ENCODE results near the gene SLC25A27.
"Not testable (repeated sequence)": the region's sequence is repeated elsewhere in the genome, so short reads cannot be mapped to it uniquely, and the experiment has no call there.

Gene SLC25A27

DNA sequence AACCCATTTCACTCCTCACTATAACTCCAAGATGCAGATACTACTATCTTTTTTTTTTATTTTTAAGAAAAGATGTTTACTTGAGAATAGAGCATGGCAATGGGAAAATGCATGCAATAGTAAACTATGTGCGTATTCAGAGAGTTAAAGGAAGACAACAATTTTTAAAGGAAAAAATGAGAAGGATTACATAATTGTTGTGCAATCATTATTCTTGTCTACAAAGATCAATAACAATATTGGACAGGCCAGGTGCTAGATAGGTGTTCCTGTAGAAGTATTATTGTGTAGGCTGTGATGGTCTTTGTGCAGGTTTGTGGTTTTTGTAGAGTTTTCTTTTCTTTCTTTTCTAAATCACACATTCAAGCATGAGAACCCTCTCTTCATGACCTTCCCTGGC, 20.7 kb upstream of the SLC25A27 start:
- no peak overlapping the region for H3K9ac ChIP-seq (ENCODE audit: low read depth, low read length)
- H3K36me3 ChIP-seq (ENCODE audit: control insufficient read depth, insufficient read depth, low read length) = no peaks in the 10 kb centered on the region
- no peaks in the 10 kb centered on the region for H3K4me1 ChIP-seq (ENCODE audit: control insufficient read depth, insufficient read depth, low read length)
- no peaks in the 10 kb centered on the region for H3K9me3 ChIP-seq (ENCODE audit: control insufficient read depth, insufficient read depth, low read length)
- H3K27me3 ChIP-seq (ENCODE audit: control insufficient read depth, insufficient read depth, low read length) = no peaks in the 10 kb centered on the region
- no peak overlapping the region for H3K4me3 ChIP-seq (ENCODE audit: low read depth, low read length)

GRCh38 chr6:46635462-46635861, 17.3 kb upstream of the SLC25A27 start:
- Histone ChIP-seq H3K9ac (ENCODE audit: low read depth, low read length) (no peak overlapping the region), H3K36me3 (ENCODE audit: control insufficient read depth, insufficient read depth, low read length) (no peaks in the 10 kb centered on the region), H3K4me3 (ENCODE audit: low read depth, low read length) (no peak overlapping the region), H3K4me1 (ENCODE audit: control insufficient read depth, insufficient read depth, low read length) (no peaks in the 10 kb centered on the region), H3K27me3 (ENCODE audit: control insufficient read depth, insufficient read depth, low read length) (no peaks in the 10 kb centered on the region), H3K9me3 (ENCODE audit: control insufficient read depth, insufficient read depth, low read length) (no peaks in the 10 kb centered on the region)

- Histone ChIP-seq H3K9ac (ENCODE audit: low read depth, low read length) (no peak overlapping the region), H3K4me1 (ENCODE audit: control insufficient read depth, insufficient read depth, low read length) (no peaks in the 10 kb centered on the region), H3K9me3 (ENCODE audit: control insufficient read depth, insufficient read depth, low read length) (no peaks in the 10 kb centered on the region), H3K36me3 (ENCODE audit: control insufficient read depth, insufficient read depth, low read length) (no peaks in the 10 kb centered on the region), H3K4me3 (ENCODE audit: low read depth, low read length) (no peak overlapping the region), H3K27me3 (ENCODE audit: control insufficient read depth, insufficient read depth, low read length) (no peaks in the 10 kb centered on the region)
Measured at GRCh38 chr6:46637145-46637544, 15.6 kb upstream of the SLC25A27 start.

- H3K4me3 ChIP-seq (ENCODE audit: low read depth, low read length) = no peak overlapping the region
Measured at GRCh38 chr6:46637933-46638332, 14.8 kb upstream of the SLC25A27 start.

GRCh38 chr6:46638650-46639049, 14.1 kb upstream of the SLC25A27 start:
- no peaks in the 10 kb centered on the region for H3K27me3 ChIP-seq (ENCODE audit: control insufficient read depth, insufficient read depth, low read length)
- no peaks in the 10 kb centered on the region for H3K36me3 ChIP-seq (ENCODE audit: control insufficient read depth, insufficient read depth, low read length)
- no peak overlapping the region for H3K9ac ChIP-seq (ENCODE audit: low read depth, low read length)
- no peaks in the 10 kb centered on the region for H3K9me3 ChIP-seq (ENCODE audit: control insufficient read depth, insufficient read depth, low read length)
- no peaks in the 10 kb centered on the region for H3K4me1 ChIP-seq (ENCODE audit: control insufficient read depth, insufficient read depth, low read length)
- no peak overlapping the region for H3K4me3 ChIP-seq (ENCODE audit: low read depth, low read length)

More at GRCh38 chr6:46637933-46638332, 14.8 kb upstream of the SLC25A27 start:
- Histone ChIP-seq H3K36me3 (ENCODE audit: control insufficient read depth, insufficient read depth, low read length) (no peaks in the 10 kb centered on the region), H3K9ac (ENCODE audit: low read depth, low read length) (no peak overlapping the region), H3K4me1 (ENCODE audit: control insufficient read depth, insufficient read depth, low read length) (no peaks in the 10 kb centered on the region), H3K9me3 (ENCODE audit: control insufficient read depth, insufficient read depth, low read length) (no peaks in the 10 kb centered on the region), H3K27me3 (ENCODE audit: control insufficient read depth, insufficient read depth, low read length) (no peaks in the 10 kb centered on the region)

DNA sequence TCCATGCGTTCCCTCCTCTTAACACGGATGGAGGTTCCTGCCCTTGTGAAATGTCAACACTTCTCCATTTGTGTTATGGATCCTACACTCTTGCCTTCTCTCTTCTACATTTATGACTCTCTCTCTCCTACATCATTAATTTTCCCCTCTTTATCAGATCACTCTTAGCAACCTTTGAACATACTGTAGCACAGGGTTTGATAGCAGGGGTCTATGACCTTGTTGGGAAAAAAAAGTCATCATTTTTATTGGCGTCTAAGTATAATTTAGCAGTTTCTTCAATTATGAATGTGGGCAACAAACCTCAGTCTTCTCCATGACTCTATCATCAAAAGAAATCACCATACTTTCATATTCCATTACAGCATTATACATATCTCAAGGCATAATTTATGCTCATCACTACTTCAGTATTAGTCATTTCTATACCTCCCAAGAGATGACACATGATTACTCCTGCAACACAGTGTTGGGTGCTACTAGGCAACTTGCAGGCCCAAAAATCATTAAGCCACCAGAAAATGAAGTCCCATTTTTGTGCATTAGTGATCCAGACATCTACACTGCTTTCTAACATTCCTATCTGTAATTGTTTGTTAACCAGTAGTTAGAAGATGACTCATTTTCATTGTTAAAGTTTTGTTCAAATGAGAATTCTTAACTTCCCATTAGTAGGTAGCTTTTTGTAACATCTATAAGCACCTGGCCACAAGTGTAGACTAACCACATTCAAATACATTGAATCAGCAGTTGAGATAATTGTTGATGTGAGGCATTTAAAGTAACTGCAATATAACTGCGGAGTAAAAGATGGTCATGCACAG, 9.6 kb upstream of the SLC25A27 start:
- Histone ChIP-seq H3K4me3 (ENCODE audit: low read depth, low read length) (no peak overlapping the region), H3K27me3 (ENCODE audit: control insufficient read depth, insufficient read depth, low read length) (no peaks in the 10 kb centered on the region), H3K9me3 (ENCODE audit: control insufficient read depth, insufficient read depth, low read length) (no peaks in the 10 kb centered on the region), H3K36me3 (ENCODE audit: control insufficient read depth, insufficient read depth, low read length) (no peaks in the 10 kb centered on the region), H3K9ac (ENCODE audit: low read depth, low read length) (no peak overlapping the region), H3K4me1 (ENCODE audit: control insufficient read depth, insufficient read depth, low read length) (no peaks in the 10 kb centered on the region)

DNA sequence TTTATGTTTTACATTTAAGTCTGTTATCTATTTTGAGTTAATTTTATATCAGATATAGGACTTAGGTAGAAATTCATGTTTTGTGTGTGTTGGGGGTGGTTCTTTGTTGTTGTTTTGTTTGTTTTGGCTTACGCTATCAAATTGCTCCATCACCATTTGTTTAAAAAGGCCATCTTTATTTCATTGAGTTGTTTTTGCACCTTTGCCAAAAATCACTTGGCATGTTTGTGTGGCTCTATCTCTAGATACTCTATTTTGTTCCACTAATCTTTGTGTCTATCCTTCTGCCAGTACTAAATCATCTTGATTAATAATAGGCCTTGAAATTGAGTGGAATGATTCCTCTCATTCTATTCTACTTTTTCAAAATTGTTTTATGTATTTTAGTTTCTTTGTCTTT, 7.5 kb upstream of the SLC25A27 start:
- Histone ChIP-seq H3K9ac (ENCODE audit: low read depth, low read length) (no peak overlapping the region), H3K36me3 (ENCODE audit: control insufficient read depth, insufficient read depth, low read length) (no peaks in the 10 kb centered on the region), H3K27me3 (ENCODE audit: control insufficient read depth, insufficient read depth, low read length) (no peaks in the 10 kb centered on the region), H3K9me3 (ENCODE audit: control insufficient read depth, insufficient read depth, low read length) (no peaks in the 10 kb centered on the region), H3K4me1 (ENCODE audit: control insufficient read depth, insufficient read depth, low read length) (no peaks in the 10 kb centered on the region), H3K4me3 (ENCODE audit: low read depth, low read length) (no peak overlapping the region)

GRCh38 chr6:46648108-46648507, 4.7 kb upstream of the SLC25A27 start:
- not testable (repeated sequence) for H3K4me3 ChIP-seq (ENCODE audit: low read depth, low read length); H3K27me3 ChIP-seq (ENCODE audit: control insufficient read depth, insufficient read depth, low read length); H3K4me1 ChIP-seq (ENCODE audit: control insufficient read depth, insufficient read depth, low read length); H3K36me3 ChIP-seq (ENCODE audit: control insufficient read depth, insufficient read depth, low read length); H3K9me3 ChIP-seq (ENCODE audit: control insufficient read depth, insufficient read depth, low read length); H3K9ac ChIP-seq (ENCODE audit: low read depth, low read length)

- no peaks in the 10 kb centered on the region for H3K9me3 ChIP-seq (ENCODE audit: control insufficient read depth, insufficient read depth, low read length)
- H3K9ac ChIP-seq (ENCODE audit: low read depth, low read length) = no peak overlapping the region
- peaks cover 8% of the 10 kb centered on the region for H3K27me3 ChIP-seq (ENCODE audit: control insufficient read depth, insufficient read depth, low read length)
- no peaks in the 10 kb centered on the region for H3K4me1 ChIP-seq (ENCODE audit: control insufficient read depth, insufficient read depth, low read length)
- no peak overlapping the region for H3K4me3 ChIP-seq (ENCODE audit: low read depth, low read length)
- H3K36me3 ChIP-seq (ENCODE audit: control insufficient read depth, insufficient read depth, low read length) = no peaks in the 10 kb centered on the region
Measured at GRCh38 chr6:46648869-46649492, 3.8 kb upstream of the SLC25A27 start.

DNA sequence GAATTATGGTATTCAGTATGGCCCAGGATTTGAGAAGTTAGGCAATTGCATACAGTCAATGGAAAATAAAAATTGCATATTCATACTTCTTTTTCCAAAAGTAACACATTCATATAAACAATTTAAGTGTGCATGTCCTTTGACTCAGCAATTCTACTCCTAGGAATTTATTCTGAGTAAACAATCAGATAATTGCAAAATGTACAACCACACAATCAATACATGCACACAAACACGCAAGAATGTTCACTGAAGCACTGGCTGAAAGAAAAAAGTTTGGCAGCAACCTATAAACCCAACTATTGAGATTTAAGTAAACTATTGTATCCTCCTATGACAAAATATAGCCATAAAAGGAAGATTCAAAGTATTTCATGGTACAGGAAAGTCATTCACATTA, 1.8 kb upstream of the SLC25A27 start:
- Histone ChIP-seq H3K4me1 (ENCODE audit: control insufficient read depth, insufficient read depth, low read length) (no peaks in the 10 kb centered on the region), H3K36me3 (ENCODE audit: control insufficient read depth, insufficient read depth, low read length) (no peaks in the 10 kb centered on the region), H3K9ac (ENCODE audit: low read depth, low read length) (no peak overlapping the region), H3K4me3 (ENCODE audit: low read depth, low read length) (no peak overlapping the region), H3K9me3 (ENCODE audit: control insufficient read depth, insufficient read depth, low read length) (no peaks in the 10 kb centered on the region), H3K27me3 (ENCODE audit: control insufficient read depth, insufficient read depth, low read length) (peaks cover 17% of the 10 kb centered on the region)

DNA sequence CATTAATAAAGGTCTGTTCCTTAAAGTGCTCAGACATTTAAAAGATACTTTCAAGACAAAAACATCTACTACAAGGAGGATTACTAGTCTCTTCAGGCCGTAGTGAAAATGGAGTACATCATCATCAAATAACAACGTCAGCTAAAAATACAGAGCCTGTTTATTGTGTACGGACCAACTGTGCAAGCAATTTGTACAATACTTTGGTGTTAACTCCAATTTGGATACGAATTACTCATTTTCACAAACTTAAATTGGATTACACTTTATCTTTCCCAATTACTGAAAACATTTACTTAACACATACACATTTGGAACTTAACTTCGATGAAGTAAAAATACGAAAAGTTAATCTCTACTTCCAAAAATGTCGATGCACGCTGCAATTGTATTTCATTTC, 959 bp upstream of the SLC25A27 start:
- peak overlapping the region; percentile 94 for H3K4me3 ChIP-seq (ENCODE audit: low read depth, low read length)
- peaks cover 17% of the 10 kb centered on the region for H3K27me3 ChIP-seq (ENCODE audit: control insufficient read depth, insufficient read depth, low read length)
- no peaks in the 10 kb centered on the region for H3K4me1 ChIP-seq (ENCODE audit: control insufficient read depth, insufficient read depth, low read length)
- H3K36me3 ChIP-seq (ENCODE audit: control insufficient read depth, insufficient read depth, low read length) = no peaks in the 10 kb centered on the region
- H3K9me3 ChIP-seq (ENCODE audit: control insufficient read depth, insufficient read depth, low read length) = no peaks in the 10 kb centered on the region
- H3K9ac ChIP-seq (ENCODE audit: low read depth, low read length) = peak overlapping the region; percentile 71

- peaks cover 17% of the 10 kb centered on the region for H3K27me3 ChIP-seq (ENCODE audit: control insufficient read depth, insufficient read depth, low read length)
- H3K9me3 ChIP-seq (ENCODE audit: control insufficient read depth, insufficient read depth, low read length) = no peaks in the 10 kb centered on the region
- peak overlapping the region; percentile 94 for H3K4me3 ChIP-seq (ENCODE audit: low read depth, low read length)
- H3K36me3 ChIP-seq (ENCODE audit: control insufficient read depth, insufficient read depth, low read length) = no peaks in the 10 kb centered on the region
- H3K9ac ChIP-seq (ENCODE audit: low read depth, low read length) = peak overlapping the region; percentile 71
- no peaks in the 10 kb centered on the region for H3K4me1 ChIP-seq (ENCODE audit: control insufficient read depth, insufficient read depth, low read length)
Measured at GRCh38 chr6:46652232-46652602, 558 bp upstream of the SLC25A27 start.

Measured in iPS-15b (cell line).